ENCODE measurements around the gene EFCAB8. TPM values are rescaled to one million over a fixed set of nuclear protein-coding genes. Genes with fewer than 3 reads are reported as not detected.

Gene EFCAB8
- total RNA-seq, 1 donor from 2014 or later, result 0.72 TPM

DNA sequence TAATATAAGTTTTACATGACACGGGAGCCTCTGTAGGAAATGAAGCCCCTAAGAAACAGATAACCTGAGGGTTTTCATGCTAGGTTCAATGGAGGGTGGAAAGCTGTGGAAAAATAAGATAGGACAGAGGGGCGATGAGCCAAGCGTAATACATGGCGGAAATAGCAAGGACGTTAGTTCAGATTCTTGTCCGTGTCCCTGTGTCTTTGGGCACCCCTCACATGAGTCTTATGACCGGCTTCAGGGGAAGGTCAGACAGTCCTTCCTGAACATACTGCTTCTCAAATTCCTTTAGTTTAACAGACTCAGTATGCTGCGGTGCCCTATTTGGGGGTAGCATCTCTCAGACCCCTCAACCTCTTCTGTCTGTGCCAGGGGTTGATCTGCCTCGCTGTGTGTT is 20.8 kb downstream of the EFCAB8 start:
- intact Hi-C loops (cut with DNase I), result no loop called here
- H3K4me3 ChIP-seq, result no peak overlapping the region
- H3K9me3 ChIP-seq, result no peaks in the 10 kb centered on the region
- DNase-seq, result no peak
- ATAC-seq, result no peak
- no peak overlapping the region for H3K27ac ChIP-seq
- TF ChIP-seq, protein P1, sequence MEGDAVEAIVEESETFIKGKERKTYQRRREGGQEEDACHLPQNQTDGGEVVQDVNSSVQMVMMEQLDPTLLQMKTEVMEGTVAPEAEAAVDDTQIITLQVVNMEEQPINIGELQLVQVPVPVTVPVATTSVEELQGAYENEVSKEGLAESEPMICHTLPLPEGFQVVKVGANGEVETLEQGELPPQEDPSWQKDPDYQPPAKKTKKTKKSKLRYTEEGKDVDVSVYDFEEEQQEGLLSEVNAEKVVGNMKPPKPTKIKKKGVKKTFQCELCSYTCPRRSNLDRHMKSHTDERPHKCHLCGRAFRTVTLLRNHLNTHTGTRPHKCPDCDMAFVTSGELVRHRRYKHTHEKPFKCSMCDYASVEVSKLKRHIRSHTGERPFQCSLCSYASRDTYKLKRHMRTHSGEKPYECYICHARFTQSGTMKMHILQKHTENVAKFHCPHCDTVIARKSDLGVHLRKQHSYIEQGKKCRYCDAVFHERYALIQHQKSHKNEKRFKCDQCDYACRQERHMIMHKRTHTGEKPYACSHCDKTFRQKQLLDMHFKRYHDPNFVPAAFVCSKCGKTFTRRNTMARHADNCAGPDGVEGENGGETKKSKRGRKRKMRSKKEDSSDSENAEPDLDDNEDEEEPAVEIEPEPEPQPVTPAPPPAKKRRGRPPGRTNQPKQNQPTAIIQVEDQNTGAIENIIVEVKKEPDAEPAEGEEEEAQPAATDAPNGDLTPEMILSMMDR (IDR thresholded peaks at IDR 0.05), result no peak
- no peaks in the 10 kb centered on the region for H3K36me3 ChIP-seq
- no peaks in the 10 kb centered on the region for H3K27me3 ChIP-seq
- H3K4me1 ChIP-seq, result no peaks in the 10 kb centered on the region

- ATAC-seq, result no peak
- DNase-seq, result no peak
Measured at GRCh38 chr20:32880635-32881034, 21.9 kb downstream of the EFCAB8 start.

GRCh38 chr20:32883081-32883480 is 24.4 kb downstream of the EFCAB8 start:
- ATAC-seq (no peak), DNase-seq (no peak)
- no peaks in the 10 kb centered on the region for H3K4me1 ChIP-seq
- H3K9me3 ChIP-seq, result no peaks in the 10 kb centered on the region
- no peaks in the 10 kb centered on the region for H3K36me3 ChIP-seq
- TF ChIP-seq, protein P1 (IDR thresholded peaks at IDR 0.05), result no peak
- no peak overlapping the region for H3K27ac ChIP-seq
- no peak overlapping the region for H3K4me3 ChIP-seq
- intact Hi-C loops (cut with DNase I), result no loop called here
- H3K27me3 ChIP-seq, result no peaks in the 10 kb centered on the region

More at GRCh38 chr20:32880635-32881034, 21.9 kb downstream of the EFCAB8 start:
- no peaks in the 10 kb centered on the region for H3K4me1 ChIP-seq
- no peaks in the 10 kb centered on the region for H3K27me3 ChIP-seq
- no peaks in the 10 kb centered on the region for H3K36me3 ChIP-seq
- no peaks in the 10 kb centered on the region for H3K9me3 ChIP-seq
- intact Hi-C loops (cut with DNase I), result no loop called here
- TF ChIP-seq, protein P1 (IDR thresholded peaks at IDR 0.05), result no peak
- no peak overlapping the region for H3K4me3 ChIP-seq
- H3K27ac ChIP-seq, result no peak overlapping the region

- H3K36me3 ChIP-seq, result no peaks in the 10 kb centered on the region
- no peaks in the 10 kb centered on the region for H3K9me3 ChIP-seq
- ATAC-seq, result no peak
- H3K4me1 ChIP-seq, result no peaks in the 10 kb centered on the region
- no peak for DNase-seq
- H3K27ac ChIP-seq, result no peak overlapping the region
- intact Hi-C loops (cut with DNase I), result no loop called here
- TF ChIP-seq, protein P1 (IDR thresholded peaks at IDR 0.05), result no peak
- no peaks in the 10 kb centered on the region for H3K27me3 ChIP-seq
- H3K4me3 ChIP-seq, result no peak overlapping the region
Measured at GRCh38 chr20:32885185-32885584, 26.5 kb downstream of the EFCAB8 start.

DNA sequence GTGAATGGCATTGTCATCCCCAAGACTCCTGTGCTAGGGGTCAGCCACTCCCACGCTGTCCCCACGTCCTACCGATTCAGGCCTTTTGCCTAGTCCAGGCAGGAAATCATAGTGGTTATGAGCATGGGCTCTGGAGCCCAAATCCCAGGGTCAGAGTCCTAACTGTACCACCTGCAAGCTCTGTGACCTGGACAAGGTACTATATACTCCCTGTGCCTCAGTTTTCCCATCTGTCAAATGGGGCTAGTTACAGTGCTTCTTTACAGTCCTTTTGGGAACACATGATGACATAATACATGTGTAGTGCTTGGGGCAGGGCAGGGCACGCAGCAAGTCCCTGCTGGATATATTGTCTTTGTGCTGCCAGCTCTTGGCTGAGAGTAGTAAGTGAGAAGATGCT is 27.2 kb downstream of the EFCAB8 start:
- intact Hi-C loops (cut with DNase I), result no loop called here
- H3K27me3 ChIP-seq, result no peaks in the 10 kb centered on the region
- H3K4me3 ChIP-seq, result no peak overlapping the region
- no peak overlapping the region for H3K27ac ChIP-seq
- DNase-seq (no peak), ATAC-seq (no peak)
- H3K36me3 ChIP-seq, result no peaks in the 10 kb centered on the region
- no peaks in the 10 kb centered on the region for H3K4me1 ChIP-seq
- no peaks in the 10 kb centered on the region for H3K9me3 ChIP-seq
- TF ChIP-seq, protein P1 (IDR thresholded peaks at IDR 0.05), result no peak

GRCh38 chr20:32886652-32887051 is 27.9 kb downstream of the EFCAB8 start:
- DNase-seq, result no peak
- TF ChIP-seq, protein P1 (IDR thresholded peaks at IDR 0.05), result no peak
- H3K9me3 ChIP-seq, result no peaks in the 10 kb centered on the region
- no peaks in the 10 kb centered on the region for H3K4me1 ChIP-seq
- H3K36me3 ChIP-seq, result no peaks in the 10 kb centered on the region
- no peaks in the 10 kb centered on the region for H3K27me3 ChIP-seq
- H3K27ac ChIP-seq, result no peak overlapping the region
- H3K4me3 ChIP-seq, result no peak overlapping the region
- intact Hi-C loops (cut with DNase I), result no loop called here
- ATAC-seq, result no peak

Data from upper lobe of right lung (tissue), 1 donor.